Esophagus muscularis mucosa (tissue), 4 donors: ENCODE results near the gene GRM2. TPM values are rescaled to one million over a fixed set of nuclear protein-coding genes. Genes with fewer than 3 reads are reported as not detected.

Experiments used
- DNase-seq: peaks from one replicate; pipeline ENCODE4 v3.0.0-alpha.2; 2017; ENCODE audit errors: extremely low spot score
- H3K27ac ChIP-seq, 4 donors: fragments of 200-600 bp; sonication (generic); replicated peaks in 1 of 4; 1 replicate in 3 of 4; 2 replicates in 1 of 4; pipeline ENCODE4 v1.5.1; 2016 to 2019; ENCODE audit warnings: mild to moderate bottlenecking in 1 of 4
- H3K27me3 ChIP-seq, 4 donors: fragments of 200-600 bp; sonication (generic); one replicate each; pipeline versions ENCODE4 v1.5.1 to v1.6.0; 2016 to 2019
- H3K36me3 ChIP-seq, 4 donors: fragments of 200-600 bp; sonication (generic); one replicate each; pipeline ENCODE4 v1.5.1; 2016 to 2019
- H3K4me1 ChIP-seq, 4 donors: fragments of 200-600 bp; sonication (generic); one replicate each; pipeline ENCODE4 v1.5.1; 2016 to 2019
- H3K4me3 ChIP-seq, 4 donors: fragments of 200-600 bp; sonication (generic); 1 replicate in 2 of 4; 2 replicates in 2 of 4; pipeline ENCODE4 v1.5.1; 2016 to 2019; ENCODE audit warnings: mild to moderate bottlenecking in 4 of 4, moderate library complexity in 1 of 4
- H3K9me3 ChIP-seq, 4 donors: fragments of 200-600 bp; sonication (generic); 1 replicate in 3 of 4; 2 replicates in 1 of 4; pipeline ENCODE4 v1.5.1; 2016 to 2019
- CTCF ChIP-seq, 3 experiments: fragments of 200-600 bp in 2 of 3; fragments of 450-650 bp in 1 of 3; sonication (generic) in 2 of 3; IDR thresholded peaks; one replicate each; pipeline ENCODE4 v1.5.1; 2017 to 2019; ENCODE audit warnings: antibody characterized with exemption in 3 of 3, mild to moderate bottlenecking in 2 of 3, moderate library complexity in 1 of 3
- EP300 ChIP-seq: sonication (generic); formaldehyde crosslinking; IDR thresholded peaks from one replicate; pipeline ENCODE4 v1.6.1; 2017; ENCODE audit warnings: antibody characterized with exemption
- POLR2A ChIP-seq: fragments of 450-650 bp; IDR thresholded peaks from one replicate; pipeline ENCODE4 v1.6.1; 2017; ENCODE audit warnings: antibody characterized with exemption, moderate library complexity, mild to moderate bottlenecking, low read depth
- POLR2AphosphoS5 ChIP-seq, 2 donors: sonication (generic); formaldehyde crosslinking; IDR thresholded peaks; one replicate each; pipeline ENCODE4 v1.6.1; 2017; ENCODE audit warnings: antibody characterized with exemption in 2 of 2
- WGBS: methylation state at CpG from one replicate; pipeline ENCODE4 v1.1.5; 2018; 5-methylcytosine and 5-hydroxymethylcytosine counted together
- intact Hi-C: fragments of 100-400 bp; cut with DNase I; formaldehyde crosslinking; loops from one replicate; pipeline ENCODE4 v1.15.1; 2023
- total RNA-seq, 4 donors: library from RNA; depleted of rRNA; stranded (reverse); fragments of >200 nt; gene quantifications; one replicate each; pipeline versions ENCODE4 v1.1.0 to v1.2.1, GENCODE V29; 2016

GRM2 gene
- total RNA-seq, 4 donors from 2014 or later: 0.11 to 0.83 (median 0.52) TPM; not detected in 1

DNA sequence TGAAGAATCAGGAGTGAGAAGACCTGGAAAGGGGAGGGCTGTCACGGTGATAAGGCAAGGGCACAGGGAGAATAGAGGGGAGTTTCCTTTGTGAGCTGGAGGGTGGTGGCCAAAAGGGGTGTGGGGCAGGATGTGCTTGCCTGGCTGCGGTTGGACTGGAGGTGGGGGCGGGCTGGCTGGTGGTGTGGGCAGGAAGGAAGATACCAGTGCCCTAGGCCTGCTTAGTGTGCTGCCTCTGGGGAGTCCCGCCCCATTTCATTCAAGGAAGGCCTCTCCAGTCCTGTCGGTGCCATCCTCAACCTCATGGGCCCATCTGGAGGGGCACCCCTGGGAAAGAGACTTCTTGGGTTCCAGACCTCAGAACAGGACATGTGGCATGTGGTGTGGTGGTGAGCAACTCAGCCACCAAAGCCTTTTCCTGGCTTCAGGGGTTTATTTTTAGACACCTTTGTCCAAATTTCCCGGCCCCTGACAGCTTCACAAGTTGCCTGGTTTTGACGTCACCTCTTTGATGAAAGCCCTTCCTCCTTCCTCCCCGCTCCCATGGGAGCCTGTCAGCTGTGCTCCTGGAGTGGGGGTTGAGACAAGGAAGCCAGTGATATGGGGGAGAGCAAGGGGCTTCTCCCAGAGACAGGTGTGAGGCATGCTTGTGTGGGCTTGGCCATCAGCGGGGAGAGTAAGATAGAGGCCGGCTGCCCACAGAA is 20.2 kb upstream of the GRM2 start:
- TF ChIP-seq EP300 (peak; percentile 19), POLR2A (no peak), CTCF (IDR thresholded peaks at IDR 0.05) (no peak)

GRCh38 chr3:51687431-51688205 is 19.2 kb upstream of the GRM2 start:
- WGBS: 80% methylated on average over 12 of the region's 14 CpGs
- no peaks in the 10 kb centered on the region for H3K9me3 ChIP-seq
- no peaks in the 10 kb centered on the region for H3K27me3 ChIP-seq
- peaks cover 39 to 74% (median 45%) of the 10 kb centered on the region in 4 donors for H3K4me1 ChIP-seq
- H3K36me3 ChIP-seq: peaks cover 2 to 97% (median 52%) of the 10 kb centered on the region in 4 donors
- TF ChIP-seq EP300: no peak
- no peak for TF ChIP-seq CTCF (IDR thresholded peaks at IDR 0.05)
- TF ChIP-seq POLR2AphosphoS5 (IDR thresholded peaks at IDR 0.05): no peak
- no peak for TF ChIP-seq POLR2A
- DNase-seq: no peak
- H3K27ac ChIP-seq: peak overlapping the region; percentile 30 to 76 (median 58)
- intact Hi-C loops: no loop called here
- H3K4me3 ChIP-seq: no peak overlapping the region

More for the DNA sequence above, 20.2 kb upstream of the GRM2 start:
- 61% methylated on average over 9 of the region's 10 CpGs for WGBS
- peaks cover 2 to 91% (median 46%) of the 10 kb centered on the region in 4 donors for H3K36me3 ChIP-seq
- peak; percentile 93 for DNase-seq
- intact Hi-C loops: no loop called here
- no peaks in the 10 kb centered on the region for H3K27me3 ChIP-seq
- no peak overlapping the region for H3K4me3 ChIP-seq
- H3K27ac ChIP-seq: peak overlapping the region; percentile 47 to 76 (median 60)
- H3K9me3 ChIP-seq: no peaks in the 10 kb centered on the region
- peaks cover 49 to 83% (median 54%) of the 10 kb centered on the region in 4 donors for H3K4me1 ChIP-seq

DNA sequence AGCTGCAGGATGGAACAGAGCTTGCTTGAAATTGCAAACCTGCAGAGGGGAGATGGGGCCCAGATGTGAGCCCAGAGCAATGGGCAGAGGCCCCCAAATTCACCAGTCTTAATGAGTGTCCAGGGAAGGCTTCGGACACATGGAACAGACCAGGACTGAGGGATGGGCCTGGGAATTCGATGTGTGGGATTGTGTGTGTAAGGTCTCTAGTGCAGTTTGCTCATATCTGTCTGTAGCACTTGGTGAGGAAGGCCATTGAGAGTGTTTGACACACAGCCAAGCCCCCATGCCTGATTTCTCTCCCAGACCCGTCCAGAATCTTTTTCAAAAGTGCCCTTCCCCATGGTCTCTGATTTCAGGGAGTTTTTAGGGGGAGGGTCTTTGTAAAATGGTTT is 18.7 kb upstream of the GRM2 start:
- peak overlapping the region in 1 of 4 donors; percentile 76 for H3K27ac ChIP-seq
- 64% methylated on average over 3 of the region's 3 CpGs for WGBS
- H3K36me3 ChIP-seq: peaks cover 2 to 97% (median 58%) of the 10 kb centered on the region in 4 donors
- H3K4me3 ChIP-seq: no peak overlapping the region
- no peaks in the 10 kb centered on the region for H3K27me3 ChIP-seq
- H3K9me3 ChIP-seq: no peaks in the 10 kb centered on the region
- DNase-seq: no peak
- intact Hi-C loops: no loop called here
- TF ChIP-seq POLR2A: no peak
- no peak for TF ChIP-seq POLR2AphosphoS5 (IDR thresholded peaks at IDR 0.05)
- no peak for TF ChIP-seq CTCF (IDR thresholded peaks at IDR 0.05)
- TF ChIP-seq EP300: no peak
- peaks cover 34 to 68% (median 41%) of the 10 kb centered on the region in 4 donors for H3K4me1 ChIP-seq

GRCh38 chr3:51691021-51691420 is 15.8 kb upstream of the GRM2 start:
- H3K36me3 ChIP-seq: peaks cover 10 to 97% (median 60%) of the 10 kb centered on the region in 4 donors
- no peaks in the 10 kb centered on the region for H3K27me3 ChIP-seq
- peaks cover 19 to 40% (median 24%) of the 10 kb centered on the region in 4 donors for H3K4me1 ChIP-seq
- TF ChIP-seq POLR2AphosphoS5 (IDR thresholded peaks at IDR 0.05) (no peak), CTCF (IDR thresholded peaks at IDR 0.05) (no peak), EP300 (no peak), POLR2A (no peak)
- intact Hi-C loops: no loop called here
- no peaks in the 10 kb centered on the region for H3K9me3 ChIP-seq
- H3K27ac ChIP-seq: no peak overlapping the region
- no peak for DNase-seq
- 67% methylated on average over 3 of the region's 5 CpGs for WGBS
- no peak overlapping the region for H3K4me3 ChIP-seq
